H9 (cell line): Measurements from ENCODE around the gene COMMD10. TPM values are rescaled to one million over a fixed set of nuclear protein-coding genes. Genes with fewer than 3 reads are reported as not detected.

ENCODE experiments used
- DNase-seq: peaks from one replicate; pipeline ENCODE4 v3.0.0-alpha.2; 2017
- H2AFZ ChIP-seq: one replicate; pipeline ENCODE4 v1.6.1; 2013; ENCODE audit warnings: mild to moderate bottlenecking, low read length, control low read depth, moderate library complexity
- H2AK5ac ChIP-seq: 2 replicates; pipeline ENCODE4 v1.6.1; 2013; ENCODE audit warnings: low read length, control low read depth, mixed read lengths; ENCODE audit not compliant: insufficient read length
- H2BK120ac ChIP-seq: one replicate; pipeline ENCODE4 v1.6.1; 2013; ENCODE audit warnings: low read depth, mild to moderate bottlenecking, low read length, control low read depth, inconsistent platforms; ENCODE audit not compliant: poor library complexity, severe bottlenecking
- H2BK12ac ChIP-seq: 2 replicates; pipeline ENCODE4 v1.6.1; 2013; ENCODE audit warnings: low read length, control low read depth, mixed read lengths, low read depth; ENCODE audit not compliant: insufficient read length
- H2BK15ac ChIP-seq: 2 replicates; pipeline ENCODE4 v1.6.1; 2013; ENCODE audit warnings: low read depth, low read length, control low read depth
- H2BK20ac ChIP-seq: one replicate; pipeline ENCODE4 v1.6.1; 2013; ENCODE audit warnings: low read depth, mild to moderate bottlenecking, low read length, control low read depth, inconsistent platforms; ENCODE audit not compliant: poor library complexity, severe bottlenecking
- H2BK5ac ChIP-seq: 2 replicates; pipeline ENCODE4 v1.6.1; 2013; ENCODE audit warnings: low read length, control low read depth, mixed read lengths; ENCODE audit not compliant: insufficient read length
- H3K14ac ChIP-seq: 2 replicates; pipeline ENCODE4 v1.6.1; 2013; ENCODE audit warnings: low read length, control low read depth; ENCODE audit not compliant: insufficient read depth
- H3K18ac ChIP-seq: 2 replicates; pipeline ENCODE4 v1.6.1; 2013; ENCODE audit warnings: low read depth, mild to moderate bottlenecking, mixed read lengths, low read length, control low read depth; ENCODE audit not compliant: insufficient read length
- H3K23ac ChIP-seq: 2 replicates; pipeline ENCODE4 v1.6.1; 2013; ENCODE audit warnings: low read length, control low read depth, mixed read lengths, low read depth; ENCODE audit not compliant: insufficient read length
- H3K23me2 ChIP-seq: 2 replicates; pipeline ENCODE4 v1.6.1; 2013; ENCODE audit warnings: low read depth, mild to moderate bottlenecking, mixed read lengths, low read length, control low read depth; ENCODE audit not compliant: insufficient read length, poor library complexity, severe bottlenecking
- H3K27ac ChIP-seq: 2 replicates; pipeline ENCODE4 v1.5.1; 2013; ENCODE audit warnings: low read length, control low read depth, mixed read lengths, low read depth; ENCODE audit not compliant: insufficient read length
- H3K27me3 ChIP-seq: 2 replicates; pipeline ENCODE4 v1.6.1; 2013; ENCODE audit warnings: low read length, control low read depth, inconsistent platforms; ENCODE audit not compliant: insufficient read depth
- H3K4ac ChIP-seq: 2 replicates; pipeline ENCODE4 v1.6.1; 2013; ENCODE audit warnings: low read depth, mild to moderate bottlenecking, control low read depth, inconsistent platforms, low read length, moderate library complexity
- H3K4me1 ChIP-seq: 2 replicates; pipeline ENCODE4 v1.6.1; 2013; ENCODE audit warnings: low read length, control low read depth, inconsistent platforms; ENCODE audit not compliant: insufficient read depth
- H3K4me2 ChIP-seq: 2 replicates; pipeline ENCODE4 v1.6.1; 2013; ENCODE audit warnings: low read length, control low read depth, mixed read lengths; ENCODE audit not compliant: insufficient read length, insufficient read depth
- H3K56ac ChIP-seq: 2 replicates; pipeline ENCODE4 v1.6.1; 2013; ENCODE audit warnings: low read depth, mild to moderate bottlenecking, mixed read lengths, low read length, control low read depth; ENCODE audit not compliant: insufficient read length
- H3K79me1 ChIP-seq: 2 replicates; pipeline ENCODE4 v1.6.1; 2013; ENCODE audit warnings: low read depth, mild to moderate bottlenecking, moderate library complexity, low read length, control low read depth, inconsistent platforms; ENCODE audit not compliant: insufficient read depth, poor library complexity, severe bottlenecking
- H3K79me2 ChIP-seq: 2 replicates; pipeline ENCODE4 v1.6.1; 2013; ENCODE audit warnings: low read length, control low read depth, inconsistent platforms; ENCODE audit not compliant: insufficient read depth
- H3K9ac ChIP-seq: 2 replicates; pipeline ENCODE4 v1.6.1; 2013; ENCODE audit warnings: low read length, control low read depth, mixed read lengths; ENCODE audit not compliant: insufficient read length; ENCODE audit errors: extremely low read depth
- H3K9me3 ChIP-seq: one replicate; pipeline ENCODE4 v1.6.1; 2013; ENCODE audit warnings: low read depth, low read length, inconsistent platforms; ENCODE audit not compliant: control insufficient read depth
- H3T11ph ChIP-seq: one replicate; pipeline ENCODE4 v1.6.1; 2013; ENCODE audit warnings: mild to moderate bottlenecking, low read length, control low read depth, inconsistent platforms
- H4K20me1 ChIP-seq: one replicate; pipeline ENCODE4 v1.6.1; 2013; ENCODE audit not compliant: control insufficient read depth, insufficient read length, insufficient read depth
- H4K5ac ChIP-seq: 2 replicates; pipeline ENCODE4 v1.6.1; 2013; ENCODE audit warnings: low read depth, mild to moderate bottlenecking, mixed read lengths, low read length, control low read depth; ENCODE audit not compliant: insufficient read length
- H4K8ac ChIP-seq: replicated peaks from 2 replicates; pipeline ENCODE4 v1.6.1; 2013; ENCODE audit warnings: low read length, control low read depth, mixed read lengths, low read depth; ENCODE audit not compliant: insufficient read length
- H4K91ac ChIP-seq: 2 replicates; pipeline ENCODE4 v1.6.1; 2013; ENCODE audit warnings: low read depth, mild to moderate bottlenecking, moderate library complexity, mixed read lengths, low read length, control low read depth; ENCODE audit not compliant: insufficient read length
- H3K27ac Mint-ChIP-seq, 3 experiments: 2 replicates in 2 of 3; 3 replicates in 1 of 3; pipeline ENCODE4 v1.8.0; 2020 to 2021; ENCODE audit warnings: mixed read lengths in 3 of 3, mild to moderate bottlenecking in 1 of 3, moderate library complexity in 1 of 3
- H3K27me3 Mint-ChIP-seq: 2 replicates; pipeline ENCODE4 v1.8.0; 2021; ENCODE audit warnings: low read depth, mild to moderate bottlenecking, moderate library complexity, mixed read lengths
- H3K36me3 Mint-ChIP-seq, 3 experiments: 2 replicates in 2 of 3; 3 replicates in 1 of 3; pipeline ENCODE4 v1.8.0; 2020 to 2021; ENCODE audit warnings: low read depth in 3 of 3, mixed read lengths in 3 of 3; ENCODE audit not compliant: insufficient read depth in 1 of 3
- H3K4me1 Mint-ChIP-seq, 2 experiments: 2 replicates each; pipeline ENCODE4 v1.8.0; 2020; ENCODE audit warnings: mixed read lengths in 2 of 2
- H3K4me3 Mint-ChIP-seq, 2 experiments: 2 replicates in 1 of 2; 3 replicates in 1 of 2; pipeline ENCODE4 v1.8.0; 2020 to 2021; ENCODE audit warnings: mild to moderate bottlenecking in 2 of 2, mixed read lengths in 2 of 2, moderate library complexity in 1 of 2
- H3K9me3 Mint-ChIP-seq, 2 experiments: 2 replicates in 1 of 2; 3 replicates in 1 of 2; pipeline ENCODE4 v1.8.0; 2020; ENCODE audit warnings: mild to moderate bottlenecking in 2 of 2, mixed read lengths in 2 of 2, moderate library complexity in 1 of 2
- WGBS: extraction: QIAGEN DNeasy Blood & Tissue Kit; methylation state at CpG from one replicate; pipeline ENCODE4 v1.1.7; 2013; ENCODE audit warnings: missing lambda C conversion rate, low lambda C conversion rate, mixed read lengths; ENCODE audit not compliant: insufficient read length; ENCODE audit errors: extremely low coverage; 5-methylcytosine and 5-hydroxymethylcytosine counted together
- total RNA-seq: library from RNA; stranded (reverse); gene quantifications from 2 replicates; pipeline ENCODE4 v1.2.1, GENCODE V29; 2021
- TF ChIP-seq, protein P1 (sequence below): fragments of 200-600 bp; sonication (generic); conservative IDR thresholded peaks from 3 replicates; pipeline ENCODE4 v1.8.0; 2021; ENCODE audit warnings: antibody characterized with exemption, mild to moderate bottlenecking

Gene COMMD10
- total RNA-seq, 1 experiment from 2014 or later, result 33.9 TPM

DNA sequence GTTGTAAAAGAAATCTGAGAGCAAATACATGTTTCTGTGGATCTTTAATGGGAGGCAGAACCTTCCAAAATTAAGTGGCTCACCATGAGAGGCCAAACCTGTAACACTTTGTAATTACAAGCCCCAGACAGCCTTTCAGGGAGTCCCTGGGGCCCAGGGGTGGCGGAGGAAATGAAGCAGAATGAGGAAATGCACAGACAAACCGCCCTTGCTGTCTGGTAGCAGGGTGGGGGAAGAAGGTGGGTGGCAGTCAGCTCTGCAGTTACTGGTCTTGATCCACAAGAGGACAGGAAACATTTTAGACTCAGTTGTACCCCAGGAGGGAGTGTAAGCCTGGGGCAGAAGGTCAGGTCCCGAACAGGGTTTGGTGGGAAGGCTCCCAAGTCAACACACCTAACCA is 46.0 kb upstream of the COMMD10 start:
- no peak overlapping the region for H3K56ac ChIP-seq
- H3K23ac ChIP-seq, result no peak overlapping the region
- H3K79me1 ChIP-seq, result no peaks in the 10 kb centered on the region
- no peak overlapping the region for H3K14ac ChIP-seq
- H2BK15ac ChIP-seq, result no peak overlapping the region
- H2BK120ac ChIP-seq, result no peak overlapping the region
- no peaks in the 10 kb centered on the region for H3K23me2 ChIP-seq
- H2BK20ac ChIP-seq, result no peak overlapping the region
- no CpG with 5 or more reads among the region's 3 CpGs for WGBS
- no peak overlapping the region for H2BK12ac ChIP-seq
- no peak overlapping the region for H3K18ac ChIP-seq
- no peaks in the 10 kb centered on the region; the same call in 1 of the 2 replicates for H3K4me1 ChIP-seq
- Mint-ChIP-seq H3K27ac (no peak overlapping the region; a peak in 1 of 7 replicates), H3K27me3 (no peaks in the 10 kb centered on the region; the same call in 1 of the 2 replicates), H3K4me1 (peaks cover 6 to 9% of the 10 kb centered on the region in 2 experiments; a peak in 3 of 4 replicates), H3K4me3 (no peak overlapping the region), H3K9me3 (no peaks in the 10 kb centered on the region), H3K36me3 (no peaks in the 10 kb centered on the region; a peak in 1 of 7 replicates)
- no peaks in the 10 kb centered on the region for H4K20me1 ChIP-seq
- H4K8ac ChIP-seq, result no peak overlapping the region
- H3K79me2 ChIP-seq, result no peaks in the 10 kb centered on the region
- no peak overlapping the region for H3T11ph ChIP-seq
- no peak overlapping the region for H3K4ac ChIP-seq
- H2AFZ ChIP-seq, result no peak overlapping the region
- H4K91ac ChIP-seq, result no peak overlapping the region
- H3K9me3 ChIP-seq, result no peaks in the 10 kb centered on the region
- TF ChIP-seq, protein P1, sequence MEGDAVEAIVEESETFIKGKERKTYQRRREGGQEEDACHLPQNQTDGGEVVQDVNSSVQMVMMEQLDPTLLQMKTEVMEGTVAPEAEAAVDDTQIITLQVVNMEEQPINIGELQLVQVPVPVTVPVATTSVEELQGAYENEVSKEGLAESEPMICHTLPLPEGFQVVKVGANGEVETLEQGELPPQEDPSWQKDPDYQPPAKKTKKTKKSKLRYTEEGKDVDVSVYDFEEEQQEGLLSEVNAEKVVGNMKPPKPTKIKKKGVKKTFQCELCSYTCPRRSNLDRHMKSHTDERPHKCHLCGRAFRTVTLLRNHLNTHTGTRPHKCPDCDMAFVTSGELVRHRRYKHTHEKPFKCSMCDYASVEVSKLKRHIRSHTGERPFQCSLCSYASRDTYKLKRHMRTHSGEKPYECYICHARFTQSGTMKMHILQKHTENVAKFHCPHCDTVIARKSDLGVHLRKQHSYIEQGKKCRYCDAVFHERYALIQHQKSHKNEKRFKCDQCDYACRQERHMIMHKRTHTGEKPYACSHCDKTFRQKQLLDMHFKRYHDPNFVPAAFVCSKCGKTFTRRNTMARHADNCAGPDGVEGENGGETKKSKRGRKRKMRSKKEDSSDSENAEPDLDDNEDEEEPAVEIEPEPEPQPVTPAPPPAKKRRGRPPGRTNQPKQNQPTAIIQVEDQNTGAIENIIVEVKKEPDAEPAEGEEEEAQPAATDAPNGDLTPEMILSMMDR, result no peak
- DNase-seq, result no peak
- H3K4me2 ChIP-seq, result no peak overlapping the region
- no peaks in the 10 kb centered on the region for H3K27me3 ChIP-seq
- no peak overlapping the region for H2AK5ac ChIP-seq
- no peak overlapping the region for H3K27ac ChIP-seq
- H4K5ac ChIP-seq, result no peak overlapping the region
- H2BK5ac ChIP-seq, result no peak overlapping the region
- H3K9ac ChIP-seq, result no peak overlapping the region
